Activated CD4-positive, alpha-beta T cell treated with anti-CD3 and anti-CD28 coated beads for 24 hours (primary cell): ENCODE results near the gene KIAA0232.
"Not testable (repeated sequence)": the region's sequence is repeated elsewhere in the genome, so short reads cannot be mapped to it uniquely, and the experiment has no call there.

Experiments
- DNase-seq, 2 donors: peaks; one replicate each; pipeline ENCODE4 v3.0.0-alpha.2; 2020; ENCODE audit warnings: low read depth in 2 of 2

Gene KIAA0232

DNA sequence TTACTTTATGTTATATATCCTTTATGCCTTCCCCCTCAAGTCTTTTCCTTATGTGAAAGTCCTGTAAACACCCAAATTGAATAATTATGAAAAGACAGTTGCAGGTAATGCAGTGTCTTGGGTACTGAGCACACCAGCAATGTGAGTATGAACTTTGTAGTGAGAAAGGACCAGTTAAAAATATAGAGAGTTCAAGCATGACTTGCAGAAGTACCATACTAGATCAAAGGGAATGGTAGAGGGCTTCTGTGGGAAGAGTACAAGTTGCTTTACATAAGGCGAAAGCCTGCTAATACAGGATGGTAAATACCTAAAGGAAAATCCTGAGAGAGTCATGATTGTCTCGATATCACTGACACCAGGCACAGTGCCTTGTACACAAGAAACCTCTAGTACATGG lies 25.7 kb downstream of the KIAA0232 start:
- DNase-seq: no peak

- no peak for DNase-seq
Measured at GRCh38 chr4:6811165-6811564, 28.6 kb downstream of the KIAA0232 start.

- no peak for DNase-seq
Measured at GRCh38 chr4:6812766-6813165, 30.2 kb downstream of the KIAA0232 start.

GRCh38 chr4:6813725-6814124 lies 31.2 kb downstream of the KIAA0232 start:
- no peak for DNase-seq

DNA sequence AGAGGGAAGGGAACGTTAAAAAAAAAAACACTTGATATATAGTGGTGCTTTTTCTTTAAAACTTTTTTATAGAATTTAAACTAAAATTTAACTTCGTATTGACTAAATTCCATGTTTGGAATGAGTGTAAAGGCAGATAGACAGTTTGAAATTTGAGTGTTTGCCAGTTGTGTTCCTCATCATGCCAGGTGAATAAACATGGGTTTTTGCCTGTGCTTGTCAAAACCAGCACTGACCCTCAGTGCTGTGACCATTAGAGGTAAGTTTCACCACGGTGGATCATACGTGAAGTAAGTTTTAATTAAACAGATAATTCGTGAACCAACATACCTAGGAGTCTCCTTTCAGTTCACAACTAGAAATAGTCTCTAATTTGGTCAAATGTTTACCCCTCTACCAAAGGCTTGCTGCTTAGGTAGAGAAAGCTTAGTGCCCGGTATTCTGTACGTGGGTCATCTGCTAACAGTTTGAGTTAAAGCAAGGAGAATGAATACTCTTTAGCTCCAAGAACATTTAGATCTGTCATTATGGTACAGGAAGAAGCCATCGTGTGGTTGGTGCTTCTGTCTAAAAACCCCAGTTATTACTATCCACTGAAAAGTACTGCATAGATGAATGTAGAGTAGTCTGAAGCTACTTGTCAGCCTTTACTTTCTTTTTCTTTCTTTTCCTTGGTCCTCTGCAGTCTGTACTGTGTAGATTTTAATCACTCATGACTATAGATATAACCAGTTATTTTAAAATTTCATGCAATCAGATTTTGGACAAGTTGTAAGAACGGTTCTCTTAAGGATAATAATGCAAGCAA lies 32.7 kb downstream of the KIAA0232 start:
- no peak for DNase-seq

DNA sequence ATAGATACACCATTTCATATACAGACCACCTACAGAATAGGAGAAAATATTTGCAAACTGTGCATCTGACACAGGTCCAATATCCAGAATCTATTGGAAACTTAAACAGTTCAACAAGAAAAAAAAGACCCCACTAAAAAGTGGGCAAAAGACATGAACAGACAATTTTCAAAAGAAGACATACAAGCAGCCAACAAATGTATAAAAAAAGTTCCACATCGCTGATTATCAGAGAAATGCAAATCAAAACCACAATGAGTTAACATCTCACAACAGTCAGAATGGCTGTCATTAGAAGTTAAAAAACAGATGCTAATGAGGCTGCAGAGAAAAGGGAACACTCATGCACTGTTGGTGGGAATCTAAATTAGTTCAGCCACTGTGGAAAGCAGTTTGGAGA lies 36.8 kb downstream of the KIAA0232 start:
- DNase-seq: no peak

- no peak for DNase-seq
Measured at GRCh38 chr4:6820695-6821094, 38.2 kb downstream of the KIAA0232 start.

GRCh38 chr4:6824071-6824470 lies 41.5 kb downstream of the KIAA0232 start:
- no peak for DNase-seq

- DNase-seq: no peak
Measured at GRCh38 chr4:6824772-6825402, 42.4 kb downstream of the KIAA0232 start.

- DNase-seq: no peak
Measured at GRCh38 chr4:6825403-6825802, 42.9 kb downstream of the KIAA0232 start.

DNA sequence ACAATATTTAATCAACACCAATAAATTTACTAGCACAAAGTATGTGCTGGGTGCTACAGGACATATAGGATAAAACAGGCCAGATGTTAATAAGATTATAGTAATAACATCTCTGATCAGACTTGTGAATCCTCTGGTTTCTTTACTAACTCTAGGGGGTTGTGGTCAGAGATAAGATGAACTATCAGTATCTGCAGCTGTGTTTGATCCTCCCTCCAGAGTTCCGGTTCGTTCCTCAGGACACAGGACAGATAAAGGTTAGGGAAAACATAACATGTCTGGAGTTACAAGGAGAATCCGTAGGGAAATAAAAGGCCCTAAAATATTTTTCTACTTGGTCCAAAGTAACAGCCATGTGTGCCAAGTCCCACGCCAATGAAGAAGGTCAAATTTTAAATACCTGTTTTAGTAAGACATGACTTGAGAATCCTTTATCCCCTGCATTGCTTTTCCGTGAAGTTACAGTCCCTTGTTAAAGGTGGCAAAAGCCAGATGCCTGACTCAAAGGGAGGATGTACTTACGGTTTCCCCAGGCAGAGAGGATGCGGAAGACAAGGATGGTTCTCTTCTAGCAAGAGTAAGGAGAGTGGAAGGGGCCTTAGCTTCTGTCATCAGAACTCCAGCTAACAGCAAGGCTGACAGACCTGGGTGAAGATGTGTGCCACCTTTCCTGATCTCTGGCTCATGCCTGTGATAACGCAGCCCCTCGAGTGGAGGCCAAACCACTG lies 44.4 kb downstream of the KIAA0232 start:
- no peak for DNase-seq

- DNase-seq: no peak
Measured at GRCh38 chr4:6829086-6829485, 46.6 kb downstream of the KIAA0232 start.

DNA sequence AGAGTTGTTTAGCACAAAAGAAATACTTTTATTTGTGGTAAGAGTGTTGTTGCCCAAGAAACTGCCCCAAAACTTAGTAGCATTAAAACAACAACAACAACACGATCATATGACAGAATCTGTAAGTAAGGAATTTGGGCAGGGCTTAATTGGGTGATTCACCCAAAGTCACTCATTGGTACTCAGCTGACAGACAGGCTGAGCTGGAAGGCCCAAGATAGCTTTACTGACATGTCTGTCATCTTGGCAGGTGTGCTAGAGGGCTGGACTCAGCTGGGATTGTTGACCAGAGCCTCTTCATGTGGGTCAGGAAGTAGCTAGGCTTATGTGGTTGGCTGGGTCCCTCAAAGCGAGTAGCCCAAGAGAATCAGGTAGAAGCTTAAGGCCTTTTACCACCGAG lies 52.3 kb downstream of the KIAA0232 start:
- DNase-seq: no peak

- not testable (repeated sequence) for DNase-seq
Measured at GRCh38 chr4:6835616-6836015, 53.1 kb downstream of the KIAA0232 start.

DNA sequence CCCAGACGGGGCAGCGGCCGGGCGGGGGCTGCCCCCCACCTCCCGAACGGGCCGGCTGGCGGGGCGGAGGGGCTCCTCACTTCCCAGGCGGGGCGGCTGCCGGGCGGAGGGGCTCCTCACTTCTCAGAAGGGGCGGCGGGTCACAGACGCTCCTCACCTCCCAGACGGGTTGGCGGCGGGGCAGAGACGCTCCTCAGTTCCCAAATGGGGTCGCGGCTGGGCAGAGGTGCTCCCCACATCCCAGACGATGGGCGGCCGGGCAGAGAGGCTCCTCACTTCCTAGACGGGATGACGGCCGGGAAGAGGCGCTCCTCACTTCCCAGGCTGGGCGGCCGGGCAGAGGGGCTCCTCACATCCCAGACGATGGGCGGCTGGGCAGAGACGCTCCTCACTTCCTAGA lies 54.6 kb downstream of the KIAA0232 start:
- DNase-seq: not testable (repeated sequence)

GRCh38 chr4:6839579-6839978 lies 57.1 kb downstream of the KIAA0232 start:
- DNase-seq: no peak

DNA sequence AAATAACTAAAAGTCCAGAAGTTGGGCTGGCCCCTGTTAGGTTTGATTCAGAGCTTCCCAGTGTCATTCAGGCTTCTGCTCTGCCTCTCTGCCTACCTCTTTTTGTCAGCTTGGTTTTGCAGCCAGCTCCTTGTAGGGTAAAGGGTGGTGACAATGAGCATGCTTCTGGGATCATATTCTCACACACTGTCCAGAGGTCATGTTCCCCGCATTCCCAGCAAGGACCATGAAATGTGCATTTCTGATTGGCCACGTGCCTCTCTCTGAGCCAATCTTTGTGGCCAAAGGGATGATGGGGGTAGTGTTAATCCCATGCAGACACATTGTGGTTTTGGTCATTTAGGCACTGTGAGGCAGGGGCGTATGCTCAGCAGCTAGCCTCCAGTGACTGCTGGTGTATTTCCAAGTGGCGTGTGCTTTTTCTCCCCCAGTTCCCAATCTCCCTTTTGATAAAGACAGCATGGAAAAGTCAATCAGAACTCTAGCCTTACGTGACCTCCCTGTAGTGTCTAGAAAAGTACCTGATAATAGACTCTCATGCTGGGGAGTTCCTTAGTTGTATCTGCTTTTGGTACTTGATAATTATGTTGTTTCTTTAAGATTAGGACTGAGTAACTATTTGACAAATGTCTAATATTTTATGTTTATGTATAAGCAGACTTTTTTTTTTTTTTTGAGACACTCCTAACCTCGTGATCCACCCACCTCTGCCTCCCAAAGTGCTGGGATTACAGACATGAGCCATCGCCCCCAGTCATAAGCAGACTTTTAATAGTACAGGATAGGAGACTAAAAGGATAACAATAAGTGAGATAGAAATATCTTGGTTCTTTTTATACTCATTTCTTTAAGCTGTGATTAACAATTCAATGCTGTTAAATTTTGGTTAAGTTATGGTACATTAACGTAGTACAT lies 57.8 kb downstream of the KIAA0232 start:
- DNase-seq: no peak

DNA sequence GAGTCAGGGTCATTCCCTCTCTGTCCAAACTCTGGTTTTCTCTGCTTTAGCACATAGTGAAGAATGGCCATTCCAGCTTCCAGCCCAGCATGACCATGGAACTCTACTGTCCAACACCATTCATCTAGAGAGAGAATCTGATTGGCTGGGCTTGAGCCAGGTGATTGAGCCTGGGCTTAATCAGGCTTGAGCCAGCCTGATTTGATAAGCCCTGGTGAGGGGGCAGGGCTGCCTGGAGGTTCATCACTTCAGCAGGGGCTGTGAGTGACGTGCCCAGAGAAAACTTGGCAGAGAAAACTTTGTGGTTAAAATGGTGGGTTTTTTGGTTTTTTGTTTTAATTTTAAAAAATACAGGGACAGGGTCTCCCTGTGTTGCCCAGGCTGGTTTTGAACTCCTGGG lies 62.5 kb downstream of the KIAA0232 start:
- DNase-seq: no peak

GRCh38 chr4:6845574-6845973 lies 63.0 kb downstream of the KIAA0232 start:
- no peak for DNase-seq

- no peak for DNase-seq
Measured at GRCh38 chr4:6847178-6847577, 64.7 kb downstream of the KIAA0232 start.

DNA sequence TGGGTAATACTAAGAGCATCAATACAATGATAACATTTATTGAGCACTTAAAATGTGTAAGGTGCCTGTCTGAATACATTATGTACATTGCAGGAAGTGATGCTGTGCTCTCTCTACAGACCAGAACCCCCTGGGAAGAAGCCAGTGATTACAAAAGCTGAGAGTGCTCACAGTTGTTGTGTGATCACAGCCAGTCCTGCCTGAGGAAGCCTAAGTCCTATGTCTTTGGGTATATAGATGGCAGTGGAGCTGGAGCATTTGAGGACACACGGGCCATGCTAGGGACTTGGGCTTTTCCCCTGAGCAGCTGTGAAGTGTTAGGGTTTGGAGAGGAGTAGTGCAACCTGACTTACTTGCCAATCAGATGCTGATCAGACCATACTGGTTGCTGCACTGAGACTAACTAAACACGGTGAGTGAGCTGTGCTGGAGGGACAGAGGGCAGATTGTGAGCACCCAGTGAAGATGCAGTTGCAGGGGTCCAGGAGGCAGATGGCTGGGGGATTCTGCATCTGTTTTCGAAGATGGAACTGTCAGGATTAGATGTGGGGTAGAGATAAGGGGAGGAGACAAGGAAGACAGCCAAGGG lies 66.3 kb downstream of the KIAA0232 start:
- no peak for DNase-seq
